Measurements from ENCODE around the gene CCDC149.

The CCDC149 gene

GRCh38 chr4:24892778-24893177, 20.1 kb downstream of the CCDC149 start:
- H3K4me1 ChIP-seq: peaks cover 0 to 15% (median 8%) of the 10 kb centered on the region in 4 donors
- H3K27ac ChIP-seq: no peak overlapping the region
- no peak for TF ChIP-seq CTCF (IDR thresholded peaks at IDR 0.05)
- H3K36me3 ChIP-seq: peaks cover 4 to 39% (median 14%) of the 10 kb centered on the region in 3 donors
- H3K4me3 ChIP-seq: no peak overlapping the region
- intact Hi-C loops (cut with DNase I; ENCODE audit: low total_unique reads): no loop called here
- H3K9me3 ChIP-seq: no peaks in the 10 kb centered on the region
- DNase-seq: no peak
- no peaks in the 10 kb centered on the region for H3K27me3 ChIP-seq

- H3K4me3 ChIP-seq: no peak overlapping the region
- peaks cover 4 to 39% (median 14%) of the 10 kb centered on the region in 3 donors for H3K36me3 ChIP-seq
- H3K9me3 ChIP-seq: no peaks in the 10 kb centered on the region
- no peak overlapping the region for H3K27ac ChIP-seq
- no peaks in the 10 kb centered on the region for H3K27me3 ChIP-seq
- no peak for TF ChIP-seq CTCF (IDR thresholded peaks at IDR 0.05)
- H3K4me1 ChIP-seq: peaks cover 0 to 10% (median 5%) of the 10 kb centered on the region in 4 donors
- intact Hi-C loops (cut with DNase I; ENCODE audit: low total_unique reads): no loop called here
- no peak for DNase-seq
Observed at GRCh38 chr4:24892278-24892677, 20.6 kb downstream of the CCDC149 start.

- no peak for DNase-seq
- H3K36me3 ChIP-seq: peaks cover 4 to 34% (median 14%) of the 10 kb centered on the region in 3 donors
- no peaks in the 10 kb centered on the region for H3K4me1 ChIP-seq
- intact Hi-C loops (cut with DNase I; ENCODE audit: low total_unique reads): loop anchor here (2.0 kb wide), 1 partner anchor 40 kb away; no protein-coding TSS in a partner anchor
- TF ChIP-seq CTCF (IDR thresholded peaks at IDR 0.05): no peak
- H3K27ac ChIP-seq: no peak overlapping the region
- H3K9me3 ChIP-seq: no peaks in the 10 kb centered on the region
- H3K4me3 ChIP-seq: no peak overlapping the region
- H3K27me3 ChIP-seq: no peaks in the 10 kb centered on the region
Observed at GRCh38 chr4:24890561-24891126, 22.2 kb downstream of the CCDC149 start.

GRCh38 chr4:24889991-24890390, 22.9 kb downstream of the CCDC149 start:
- intact Hi-C loops (cut with DNase I; ENCODE audit: low total_unique reads): loop anchor here (2.0 kb wide), 1 partner anchor 41 kb away; no protein-coding TSS in a partner anchor
- Histone ChIP-seq H3K9me3 (no peaks in the 10 kb centered on the region), H3K4me1 (no peaks in the 10 kb centered on the region), H3K36me3 (peaks cover 4 to 30% (median 13%) of the 10 kb centered on the region in 3 donors), H3K27ac (no peak overlapping the region), H3K4me3 (no peak overlapping the region), H3K27me3 (no peaks in the 10 kb centered on the region)
- TF ChIP-seq CTCF (IDR thresholded peaks at IDR 0.05): no peak
- DNase-seq: no peak

- Histone ChIP-seq H3K4me3 (no peak overlapping the region), H3K36me3 (peaks cover 4 to 20% (median 9%) of the 10 kb centered on the region in 3 donors), H3K4me1 (no peaks in the 10 kb centered on the region), H3K9me3 (no peaks in the 10 kb centered on the region), H3K27me3 (no peaks in the 10 kb centered on the region), H3K27ac (no peak overlapping the region)
- no peak for DNase-seq
- intact Hi-C loops (cut with DNase I; ENCODE audit: low total_unique reads): no loop called here
- no peak for TF ChIP-seq CTCF (IDR thresholded peaks at IDR 0.05)
Observed at GRCh38 chr4:24888475-24889344, 24.1 kb downstream of the CCDC149 start.
